Measurements from ENCODE around the gene BMAL2. TPM values are rescaled to one million over a fixed set of nuclear protein-coding genes. Genes with fewer than 3 reads are reported as not detected.

Gene BMAL2, protein sequence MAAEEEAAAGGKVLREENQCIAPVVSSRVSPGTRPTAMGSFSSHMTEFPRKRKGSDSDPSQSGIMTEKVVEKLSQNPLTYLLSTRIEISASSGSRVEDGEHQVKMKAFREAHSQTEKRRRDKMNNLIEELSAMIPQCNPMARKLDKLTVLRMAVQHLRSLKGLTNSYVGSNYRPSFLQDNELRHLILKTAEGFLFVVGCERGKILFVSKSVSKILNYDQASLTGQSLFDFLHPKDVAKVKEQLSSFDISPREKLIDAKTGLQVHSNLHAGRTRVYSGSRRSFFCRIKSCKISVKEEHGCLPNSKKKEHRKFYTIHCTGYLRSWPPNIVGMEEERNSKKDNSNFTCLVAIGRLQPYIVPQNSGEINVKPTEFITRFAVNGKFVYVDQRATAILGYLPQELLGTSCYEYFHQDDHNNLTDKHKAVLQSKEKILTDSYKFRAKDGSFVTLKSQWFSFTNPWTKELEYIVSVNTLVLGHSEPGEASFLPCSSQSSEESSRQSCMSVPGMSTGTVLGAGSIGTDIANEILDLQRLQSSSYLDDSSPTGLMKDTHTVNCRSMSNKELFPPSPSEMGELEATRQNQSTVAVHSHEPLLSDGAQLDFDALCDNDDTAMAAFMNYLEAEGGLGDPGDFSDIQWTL
- 17.4 TPM in 2 replicates for total RNA-seq (2014; rRNA removed; shearing (Covaris generic); ENCODE audit: low replicate concordance)

DNA sequence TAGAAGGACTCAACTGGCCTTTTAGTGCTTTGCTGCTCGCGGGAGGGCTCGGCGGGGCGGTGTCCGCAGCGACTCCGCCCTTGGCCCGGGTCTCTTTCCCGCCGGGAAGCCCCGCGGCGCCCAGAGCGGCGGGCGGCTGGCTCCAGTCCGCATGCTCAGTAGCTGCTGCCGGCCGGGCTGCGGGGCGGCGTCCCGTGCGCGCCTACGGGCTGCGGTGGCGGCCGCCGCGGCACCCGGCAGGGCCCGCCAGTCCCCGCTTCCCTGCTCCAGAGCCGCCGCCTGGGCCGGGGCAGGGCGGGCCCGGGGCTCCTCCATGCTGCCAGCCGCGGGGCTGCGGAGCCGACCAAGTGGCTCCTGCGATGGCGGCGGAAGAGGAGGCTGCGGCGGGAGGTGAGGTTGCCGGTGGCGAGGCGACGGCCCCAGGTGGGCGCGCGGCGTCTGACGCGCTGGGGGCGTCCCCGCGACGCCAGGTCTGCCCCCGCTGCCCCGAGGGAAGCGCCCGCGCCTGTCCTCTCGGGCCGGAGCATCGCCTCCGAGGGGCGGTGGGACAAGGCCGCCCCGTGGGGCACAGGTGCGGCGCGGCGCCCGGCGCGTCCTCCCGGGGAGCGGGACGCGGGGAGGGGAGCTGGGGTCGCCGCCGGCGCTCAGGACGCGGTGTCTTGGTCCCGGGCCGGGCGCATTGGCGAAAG, at the start of gene BMAL2:
Gene BMAL2, plus strand, starts transcription at position 123 of the 689 bp plus-strand sequence. Its CDS starts 237 bp downstream, at position 360.
- no peaks in the 10 kb centered on the region for H3K9me3 ChIP-seq
- no peaks in the 10 kb centered on the region for H3K36me3 ChIP-seq
- H3K27me3 ChIP-seq: no peaks in the 10 kb centered on the region
- DNase-seq: peak; percentile 77
- peak within 1 kb of the TSS; percentile 67 for H3K4me3 ChIP-seq

DNA sequence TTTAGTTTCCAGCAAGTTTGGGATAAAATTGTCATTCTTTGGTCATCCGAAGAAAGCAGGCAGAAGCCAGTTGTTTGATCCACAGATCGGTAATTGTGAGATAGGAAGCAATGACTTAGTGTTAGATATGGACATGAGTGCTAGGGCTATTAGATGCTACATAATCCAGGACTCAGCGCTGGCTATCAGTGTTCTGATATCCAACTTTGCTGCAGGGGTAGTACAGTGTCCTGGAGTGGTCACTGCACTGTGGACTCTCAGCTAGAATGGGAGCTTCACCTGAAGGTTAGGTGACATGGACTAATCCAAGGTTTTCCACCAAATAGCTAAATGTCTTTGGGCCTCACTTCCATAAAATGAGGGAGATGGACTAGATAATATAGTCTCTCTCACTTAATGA, 48.6 kb upstream of the BMAL2 start:
- DNase-seq: no peak
- no peaks in the 10 kb centered on the region for H3K27me3 ChIP-seq
- H3K36me3 ChIP-seq: no peaks in the 10 kb centered on the region
- no peaks in the 10 kb centered on the region for H3K9me3 ChIP-seq
- no peak overlapping the region for H3K4me3 ChIP-seq

DNA sequence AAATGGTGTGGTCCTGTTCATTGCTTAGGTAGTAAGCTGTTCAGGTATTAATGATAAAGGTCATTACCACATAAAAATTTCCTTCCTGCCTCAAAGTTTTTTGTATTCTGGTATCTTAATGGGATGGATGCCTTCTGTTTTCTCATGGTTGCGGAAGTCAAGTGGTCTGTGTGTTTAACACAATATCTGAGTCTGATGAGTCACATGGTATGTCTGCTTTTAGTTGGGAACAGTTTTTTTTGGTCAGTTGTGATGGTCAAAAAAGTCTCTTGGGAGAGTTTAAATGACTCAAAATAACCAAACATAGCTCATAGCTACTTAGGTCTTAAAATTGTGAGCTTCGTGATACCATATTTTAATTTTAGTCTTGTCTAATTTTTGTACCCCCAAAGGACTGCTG, 47.9 kb upstream of the BMAL2 start:
- H3K4me3 ChIP-seq: no peak overlapping the region
- H3K27me3 ChIP-seq: no peaks in the 10 kb centered on the region
- no peaks in the 10 kb centered on the region for H3K36me3 ChIP-seq
- no peak for DNase-seq
- no peaks in the 10 kb centered on the region for H3K9me3 ChIP-seq

DNA sequence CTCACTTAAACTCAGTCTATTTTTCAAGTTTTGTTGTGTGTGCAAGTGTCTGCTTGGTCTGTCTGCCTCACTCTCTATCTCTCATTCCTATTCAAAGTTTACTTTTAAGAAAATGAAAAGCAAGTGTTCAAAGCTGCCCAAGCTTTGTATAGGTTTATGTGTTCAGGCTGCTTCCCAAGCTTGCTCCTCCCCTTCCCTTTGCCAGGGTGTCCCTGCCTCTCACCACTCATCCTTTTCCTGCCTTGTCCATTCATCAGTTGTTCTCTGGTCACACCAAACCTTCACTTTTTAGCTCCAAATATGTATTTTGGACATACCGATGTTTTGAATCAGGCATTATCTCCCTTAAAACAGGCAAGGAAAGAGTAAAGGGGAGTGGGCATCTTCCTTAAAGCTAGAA, 47.2 kb upstream of the BMAL2 start:
- no peak for DNase-seq
- H3K9me3 ChIP-seq: no peaks in the 10 kb centered on the region
- H3K4me3 ChIP-seq: no peak overlapping the region
- no peaks in the 10 kb centered on the region for H3K36me3 ChIP-seq
- H3K27me3 ChIP-seq: no peaks in the 10 kb centered on the region

DNA sequence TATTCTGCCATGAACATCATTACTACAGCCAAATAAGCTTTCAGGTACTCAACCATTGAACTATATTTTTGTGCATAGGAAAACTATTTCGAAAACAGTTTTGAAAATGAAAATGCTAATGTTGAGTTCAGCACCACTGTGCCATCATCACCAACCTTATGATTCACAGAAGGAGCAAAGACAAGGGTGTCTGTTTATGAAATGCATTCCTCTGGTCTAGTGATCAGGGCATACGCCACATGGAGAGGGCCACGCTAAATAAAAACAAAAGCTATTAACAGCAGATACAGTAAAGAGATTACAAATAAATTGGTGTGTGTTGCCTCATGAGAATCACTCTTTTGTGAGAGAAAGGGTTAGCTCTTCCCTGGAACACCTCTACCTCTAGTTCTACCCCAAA, 43.2 kb upstream of the BMAL2 start:
- no peak for DNase-seq
- no peaks in the 10 kb centered on the region for H3K36me3 ChIP-seq
- H3K27me3 ChIP-seq: no peaks in the 10 kb centered on the region
- H3K4me3 ChIP-seq: no peak overlapping the region
- no peaks in the 10 kb centered on the region for H3K9me3 ChIP-seq

DNA sequence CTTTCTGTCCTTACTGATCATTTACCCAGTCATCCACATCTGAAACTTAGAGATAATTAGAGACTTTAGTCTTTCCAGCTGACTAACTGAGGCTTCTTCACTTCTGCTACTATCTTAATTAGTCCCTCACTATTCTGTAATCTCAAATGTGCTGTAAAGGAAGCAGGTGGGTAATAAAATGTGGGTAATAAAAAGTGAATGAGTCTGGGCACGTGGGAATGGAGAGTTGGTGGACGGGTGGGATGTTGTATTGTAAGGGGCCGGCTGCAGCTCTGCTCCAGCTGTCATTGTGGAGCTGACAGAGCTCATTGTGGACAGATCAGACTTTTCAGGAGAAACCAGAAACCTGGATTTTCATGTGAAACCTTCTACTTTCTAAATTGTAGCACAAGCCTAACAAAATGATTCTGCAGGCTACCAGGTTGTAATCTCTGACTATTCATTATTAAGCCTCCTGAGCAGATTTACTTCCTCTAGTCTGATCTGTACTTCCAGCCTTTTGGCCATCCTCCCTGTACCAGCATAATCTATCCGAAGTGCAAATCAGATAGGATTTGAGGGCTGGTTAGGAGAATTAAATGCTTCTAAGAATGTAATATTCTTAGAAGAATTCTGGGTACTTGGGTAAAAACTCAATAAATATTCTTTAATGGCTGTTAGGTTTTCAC, 42.0 kb upstream of the BMAL2 start:
- no peak for DNase-seq
- Histone ChIP-seq H3K9me3 (no peaks in the 10 kb centered on the region), H3K4me3 (no peak overlapping the region), H3K36me3 (no peaks in the 10 kb centered on the region), H3K27me3 (no peaks in the 10 kb centered on the region)

DNA sequence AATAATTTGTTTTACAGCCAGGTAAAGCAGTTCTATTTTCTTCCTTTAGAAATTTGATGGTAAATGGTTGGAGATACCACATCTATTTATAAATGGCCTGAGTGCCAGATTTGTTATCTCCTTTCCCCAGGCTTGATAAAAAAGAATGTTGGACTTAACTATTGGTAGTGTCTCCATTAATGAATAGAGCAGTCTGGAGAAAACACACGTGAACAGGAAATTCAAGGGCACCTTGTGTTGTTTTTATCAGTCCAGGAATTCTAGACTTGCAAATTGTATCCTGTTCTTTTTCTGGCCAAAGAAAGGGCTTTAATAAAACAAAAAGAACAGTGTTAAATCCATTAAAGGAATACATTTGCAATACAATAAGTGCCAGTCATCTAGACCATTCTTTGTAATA, 40.8 kb upstream of the BMAL2 start:
- DNase-seq: no peak
- Histone ChIP-seq H3K9me3 (no peaks in the 10 kb centered on the region), H3K4me3 (no peak overlapping the region), H3K27me3 (no peaks in the 10 kb centered on the region), H3K36me3 (no peaks in the 10 kb centered on the region)

DNA sequence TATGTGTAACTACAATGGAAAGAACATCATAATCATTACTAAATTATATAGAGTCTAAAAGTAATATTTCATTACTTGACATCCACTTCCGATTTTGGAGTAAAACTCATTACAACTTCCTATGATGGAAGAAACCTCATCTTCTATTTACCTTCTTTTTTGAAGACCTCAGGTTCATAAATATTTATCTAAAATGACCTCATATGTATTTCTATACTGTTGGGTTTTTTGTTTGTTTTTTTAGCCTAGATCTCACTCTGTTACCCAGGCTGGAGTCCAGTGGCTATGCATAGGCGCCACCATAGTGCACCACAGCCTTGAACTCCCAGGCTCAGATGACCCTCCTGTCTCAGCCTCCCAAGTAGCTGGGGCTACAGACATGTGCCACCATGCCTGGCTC, 39.9 kb upstream of the BMAL2 start:
- Histone ChIP-seq H3K36me3 (no peaks in the 10 kb centered on the region), H3K4me3 (no peak overlapping the region), H3K9me3 (no peaks in the 10 kb centered on the region), H3K27me3 (no peaks in the 10 kb centered on the region)
- no peak for DNase-seq

DNA sequence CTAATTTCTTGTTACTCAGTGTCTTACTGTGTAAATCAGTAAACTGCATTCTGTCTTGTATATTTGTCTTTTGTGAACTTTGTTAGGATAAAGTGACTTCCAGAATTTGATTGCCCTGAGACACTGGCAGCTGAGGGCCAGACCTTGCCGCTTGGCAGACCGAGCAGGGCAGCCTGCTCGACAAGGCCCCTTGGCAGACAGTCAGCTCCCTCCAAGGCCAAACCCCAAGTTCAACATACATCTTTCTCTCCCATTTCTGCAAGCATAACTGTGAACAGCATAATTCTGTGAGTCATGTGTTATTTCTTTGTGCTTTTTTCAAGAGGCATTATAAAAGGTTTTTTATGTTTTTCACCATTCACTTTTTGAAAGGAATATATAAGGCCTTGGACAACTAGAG, 39.2 kb upstream of the BMAL2 start:
- DNase-seq: peak; percentile 82
- no peak overlapping the region for H3K4me3 ChIP-seq
- H3K36me3 ChIP-seq: no peaks in the 10 kb centered on the region
- H3K9me3 ChIP-seq: no peaks in the 10 kb centered on the region
- no peaks in the 10 kb centered on the region for H3K27me3 ChIP-seq

DNA sequence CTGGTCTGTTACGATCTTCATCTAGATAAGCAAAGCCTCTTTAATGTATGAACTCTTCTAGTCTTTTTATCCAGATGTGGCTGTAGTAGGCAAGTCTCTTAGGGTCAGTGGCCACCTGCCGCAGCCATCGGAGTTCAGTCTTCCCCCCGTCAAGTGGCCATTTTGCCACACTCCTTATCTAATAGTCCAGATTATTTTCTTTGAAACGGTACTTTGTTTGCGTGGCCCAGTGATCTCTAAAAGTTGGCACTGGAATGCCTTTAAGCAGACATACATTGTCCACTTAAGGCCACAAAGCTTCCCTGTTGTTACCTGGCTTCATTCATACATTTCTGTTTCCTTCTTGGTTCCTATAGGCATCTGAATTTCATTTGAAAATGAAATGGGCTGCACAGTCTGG, 36.0 kb upstream of the BMAL2 start:
- Histone ChIP-seq H3K36me3 (no peaks in the 10 kb centered on the region; the same call in 1 of the 2 replicates), H3K9me3 (no peaks in the 10 kb centered on the region), H3K27me3 (no peaks in the 10 kb centered on the region), H3K4me3 (no peak overlapping the region)
- no peak for DNase-seq

DNA sequence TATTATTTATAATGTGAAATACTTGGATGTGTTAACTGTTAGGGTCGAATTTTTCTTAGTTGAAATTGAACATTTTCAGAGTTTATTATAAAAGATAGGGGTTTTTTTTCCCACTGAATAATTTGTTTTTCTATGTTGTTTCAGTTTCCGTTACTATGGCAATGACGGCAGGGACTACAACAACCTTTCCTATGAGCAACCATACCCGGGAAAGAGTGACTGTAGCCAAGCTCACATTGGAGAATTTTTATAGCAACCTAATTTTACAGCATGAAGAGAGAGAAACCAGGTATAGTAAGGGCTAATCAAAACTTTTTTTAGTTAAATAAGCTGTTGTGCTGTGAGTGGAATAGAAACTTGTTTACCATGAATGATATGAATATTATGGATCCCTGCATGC, 35.1 kb upstream of the BMAL2 start:
- Histone ChIP-seq H3K9me3 (no peaks in the 10 kb centered on the region), H3K4me3 (no peak overlapping the region), H3K27me3 (no peaks in the 10 kb centered on the region), H3K36me3 (no peaks in the 10 kb centered on the region; the same call in 1 of the 2 replicates)
- no peak for DNase-seq

DNA sequence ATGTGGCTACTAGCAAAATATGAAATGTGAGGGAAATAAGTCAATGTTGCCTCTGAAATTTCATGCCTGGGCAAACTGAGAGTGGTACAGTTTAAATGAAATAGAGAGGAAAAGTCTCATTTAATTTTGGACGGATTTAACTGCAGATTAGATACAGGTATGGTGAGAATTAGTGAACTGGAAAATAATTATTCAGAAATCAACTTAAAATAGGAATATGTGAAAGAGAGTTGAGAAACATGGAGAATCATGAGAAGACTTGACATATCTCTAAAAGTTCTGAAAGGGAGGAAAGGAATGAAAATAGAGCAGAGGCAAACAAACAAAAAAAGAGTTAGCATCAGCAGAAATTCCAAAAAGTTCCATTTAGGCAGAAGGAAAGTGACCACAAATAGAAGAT, 33.5 kb upstream of the BMAL2 start:
- H3K4me3 ChIP-seq: no peak overlapping the region
- no peak for DNase-seq
- no peaks in the 10 kb centered on the region; the same call in 1 of the 2 replicates for H3K36me3 ChIP-seq
- no peaks in the 10 kb centered on the region for H3K9me3 ChIP-seq
- no peaks in the 10 kb centered on the region for H3K27me3 ChIP-seq

DNA sequence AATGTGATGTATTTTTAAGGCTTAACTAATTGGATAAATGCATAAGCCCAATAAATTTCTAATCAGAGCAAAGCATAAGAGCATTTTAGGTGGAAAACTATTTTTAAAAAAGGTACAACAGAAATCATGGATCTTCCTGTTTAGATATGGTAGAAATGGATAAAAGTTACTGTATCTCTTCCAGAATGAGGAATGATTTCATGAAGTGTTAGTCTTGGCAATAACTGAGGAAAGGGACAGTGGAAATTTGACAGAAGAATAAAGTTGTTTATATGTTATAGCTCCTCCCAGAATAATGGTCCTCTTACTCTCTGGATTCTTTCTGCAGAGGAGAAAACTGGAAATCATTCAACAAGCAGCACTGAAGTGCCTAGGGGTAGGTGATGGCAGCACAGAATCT, 32.4 kb upstream of the BMAL2 start:
- no peak for DNase-seq
- no peak overlapping the region for H3K4me3 ChIP-seq
- H3K36me3 ChIP-seq: no peaks in the 10 kb centered on the region; the same call in 1 of the 2 replicates
- no peaks in the 10 kb centered on the region for H3K27me3 ChIP-seq
- H3K9me3 ChIP-seq: no peaks in the 10 kb centered on the region

DNA sequence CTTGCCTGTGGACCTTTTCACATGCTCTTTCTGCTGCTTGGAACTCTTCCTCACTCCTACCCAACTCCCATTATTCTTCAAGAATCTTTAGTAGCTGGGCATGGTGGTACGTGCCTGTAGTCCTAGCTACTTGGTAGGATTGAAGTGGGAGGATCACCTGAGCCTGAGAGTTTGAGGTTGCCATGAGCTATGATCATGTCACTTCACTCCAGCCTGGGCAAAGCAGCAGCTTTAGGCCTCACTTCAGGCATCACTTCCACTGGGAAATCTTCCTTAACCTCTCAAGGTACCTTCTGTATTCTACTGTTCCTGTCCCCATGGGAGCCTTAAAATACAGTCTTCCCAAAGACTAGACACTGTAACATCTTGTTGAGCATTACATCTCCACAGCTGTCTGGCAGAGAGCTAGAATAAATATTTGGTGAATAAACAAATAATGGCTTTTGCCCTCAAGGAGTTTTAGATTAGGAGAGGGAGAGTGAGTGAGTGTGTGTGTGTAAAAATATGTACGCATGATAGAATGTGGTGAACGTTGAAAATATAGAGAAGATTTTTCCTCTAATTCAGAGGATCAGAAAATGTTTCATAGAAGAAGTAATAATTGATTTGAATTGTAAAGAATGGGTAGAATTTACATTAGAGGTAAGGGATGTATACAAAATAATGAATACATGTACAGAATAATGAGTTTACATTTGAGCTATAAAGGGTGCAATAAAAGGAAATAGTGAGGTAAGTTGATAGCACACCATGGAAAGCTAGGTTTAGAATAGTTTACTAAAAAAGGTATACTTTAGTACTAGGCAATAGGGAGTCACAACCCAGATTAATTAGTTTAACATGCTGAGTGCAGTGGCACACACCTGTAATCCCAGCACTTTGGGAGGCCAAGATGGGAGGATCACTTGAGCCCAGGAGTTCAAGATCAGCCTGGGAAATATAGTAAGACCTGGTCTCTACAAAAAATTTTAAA, 29.2 kb upstream of the BMAL2 start:
- H3K36me3 ChIP-seq: no peaks in the 10 kb centered on the region; the same call in 1 of the 2 replicates
- no peak overlapping the region for H3K4me3 ChIP-seq
- H3K9me3 ChIP-seq: no peaks in the 10 kb centered on the region
- H3K27me3 ChIP-seq: no peaks in the 10 kb centered on the region
- no peak for DNase-seq

DNA sequence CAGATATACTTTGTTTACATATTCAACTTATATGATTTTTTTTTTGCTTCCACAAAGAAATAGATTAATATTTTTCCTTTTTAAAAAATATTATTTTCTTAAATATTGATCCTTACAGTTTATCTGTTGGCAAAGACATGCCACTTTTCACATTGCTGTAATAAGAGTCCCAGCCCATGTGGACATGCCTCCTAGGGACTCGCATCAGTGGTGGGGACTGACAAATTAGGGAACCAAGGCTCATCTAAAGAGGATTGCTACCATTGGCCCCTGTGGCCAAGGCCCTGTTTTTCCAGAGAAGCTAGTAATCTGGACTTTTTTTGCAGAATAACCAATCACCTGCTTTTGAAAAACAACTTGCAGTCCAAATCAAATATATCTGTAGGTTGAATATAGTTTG, 27.8 kb upstream of the BMAL2 start:
- H3K4me3 ChIP-seq: no peak overlapping the region
- H3K27me3 ChIP-seq: no peaks in the 10 kb centered on the region
- DNase-seq: no peak
- peaks cover 9% of the 10 kb centered on the region for H3K36me3 ChIP-seq
- H3K9me3 ChIP-seq: no peaks in the 10 kb centered on the region
